ENCODE data around the gene MBD2. TPM values are rescaled to one million over a fixed set of nuclear protein-coding genes. Genes with fewer than 3 reads are reported as not detected.

Gene MBD2
- total and polyA plus RNA-seq, 2 of the 8 experiments (the other 6 are each of a cell fraction or from before 2014, with no cell fraction given): 36.2 to 52.7 TPM

- TF ChIP-seq, protein P1, sequence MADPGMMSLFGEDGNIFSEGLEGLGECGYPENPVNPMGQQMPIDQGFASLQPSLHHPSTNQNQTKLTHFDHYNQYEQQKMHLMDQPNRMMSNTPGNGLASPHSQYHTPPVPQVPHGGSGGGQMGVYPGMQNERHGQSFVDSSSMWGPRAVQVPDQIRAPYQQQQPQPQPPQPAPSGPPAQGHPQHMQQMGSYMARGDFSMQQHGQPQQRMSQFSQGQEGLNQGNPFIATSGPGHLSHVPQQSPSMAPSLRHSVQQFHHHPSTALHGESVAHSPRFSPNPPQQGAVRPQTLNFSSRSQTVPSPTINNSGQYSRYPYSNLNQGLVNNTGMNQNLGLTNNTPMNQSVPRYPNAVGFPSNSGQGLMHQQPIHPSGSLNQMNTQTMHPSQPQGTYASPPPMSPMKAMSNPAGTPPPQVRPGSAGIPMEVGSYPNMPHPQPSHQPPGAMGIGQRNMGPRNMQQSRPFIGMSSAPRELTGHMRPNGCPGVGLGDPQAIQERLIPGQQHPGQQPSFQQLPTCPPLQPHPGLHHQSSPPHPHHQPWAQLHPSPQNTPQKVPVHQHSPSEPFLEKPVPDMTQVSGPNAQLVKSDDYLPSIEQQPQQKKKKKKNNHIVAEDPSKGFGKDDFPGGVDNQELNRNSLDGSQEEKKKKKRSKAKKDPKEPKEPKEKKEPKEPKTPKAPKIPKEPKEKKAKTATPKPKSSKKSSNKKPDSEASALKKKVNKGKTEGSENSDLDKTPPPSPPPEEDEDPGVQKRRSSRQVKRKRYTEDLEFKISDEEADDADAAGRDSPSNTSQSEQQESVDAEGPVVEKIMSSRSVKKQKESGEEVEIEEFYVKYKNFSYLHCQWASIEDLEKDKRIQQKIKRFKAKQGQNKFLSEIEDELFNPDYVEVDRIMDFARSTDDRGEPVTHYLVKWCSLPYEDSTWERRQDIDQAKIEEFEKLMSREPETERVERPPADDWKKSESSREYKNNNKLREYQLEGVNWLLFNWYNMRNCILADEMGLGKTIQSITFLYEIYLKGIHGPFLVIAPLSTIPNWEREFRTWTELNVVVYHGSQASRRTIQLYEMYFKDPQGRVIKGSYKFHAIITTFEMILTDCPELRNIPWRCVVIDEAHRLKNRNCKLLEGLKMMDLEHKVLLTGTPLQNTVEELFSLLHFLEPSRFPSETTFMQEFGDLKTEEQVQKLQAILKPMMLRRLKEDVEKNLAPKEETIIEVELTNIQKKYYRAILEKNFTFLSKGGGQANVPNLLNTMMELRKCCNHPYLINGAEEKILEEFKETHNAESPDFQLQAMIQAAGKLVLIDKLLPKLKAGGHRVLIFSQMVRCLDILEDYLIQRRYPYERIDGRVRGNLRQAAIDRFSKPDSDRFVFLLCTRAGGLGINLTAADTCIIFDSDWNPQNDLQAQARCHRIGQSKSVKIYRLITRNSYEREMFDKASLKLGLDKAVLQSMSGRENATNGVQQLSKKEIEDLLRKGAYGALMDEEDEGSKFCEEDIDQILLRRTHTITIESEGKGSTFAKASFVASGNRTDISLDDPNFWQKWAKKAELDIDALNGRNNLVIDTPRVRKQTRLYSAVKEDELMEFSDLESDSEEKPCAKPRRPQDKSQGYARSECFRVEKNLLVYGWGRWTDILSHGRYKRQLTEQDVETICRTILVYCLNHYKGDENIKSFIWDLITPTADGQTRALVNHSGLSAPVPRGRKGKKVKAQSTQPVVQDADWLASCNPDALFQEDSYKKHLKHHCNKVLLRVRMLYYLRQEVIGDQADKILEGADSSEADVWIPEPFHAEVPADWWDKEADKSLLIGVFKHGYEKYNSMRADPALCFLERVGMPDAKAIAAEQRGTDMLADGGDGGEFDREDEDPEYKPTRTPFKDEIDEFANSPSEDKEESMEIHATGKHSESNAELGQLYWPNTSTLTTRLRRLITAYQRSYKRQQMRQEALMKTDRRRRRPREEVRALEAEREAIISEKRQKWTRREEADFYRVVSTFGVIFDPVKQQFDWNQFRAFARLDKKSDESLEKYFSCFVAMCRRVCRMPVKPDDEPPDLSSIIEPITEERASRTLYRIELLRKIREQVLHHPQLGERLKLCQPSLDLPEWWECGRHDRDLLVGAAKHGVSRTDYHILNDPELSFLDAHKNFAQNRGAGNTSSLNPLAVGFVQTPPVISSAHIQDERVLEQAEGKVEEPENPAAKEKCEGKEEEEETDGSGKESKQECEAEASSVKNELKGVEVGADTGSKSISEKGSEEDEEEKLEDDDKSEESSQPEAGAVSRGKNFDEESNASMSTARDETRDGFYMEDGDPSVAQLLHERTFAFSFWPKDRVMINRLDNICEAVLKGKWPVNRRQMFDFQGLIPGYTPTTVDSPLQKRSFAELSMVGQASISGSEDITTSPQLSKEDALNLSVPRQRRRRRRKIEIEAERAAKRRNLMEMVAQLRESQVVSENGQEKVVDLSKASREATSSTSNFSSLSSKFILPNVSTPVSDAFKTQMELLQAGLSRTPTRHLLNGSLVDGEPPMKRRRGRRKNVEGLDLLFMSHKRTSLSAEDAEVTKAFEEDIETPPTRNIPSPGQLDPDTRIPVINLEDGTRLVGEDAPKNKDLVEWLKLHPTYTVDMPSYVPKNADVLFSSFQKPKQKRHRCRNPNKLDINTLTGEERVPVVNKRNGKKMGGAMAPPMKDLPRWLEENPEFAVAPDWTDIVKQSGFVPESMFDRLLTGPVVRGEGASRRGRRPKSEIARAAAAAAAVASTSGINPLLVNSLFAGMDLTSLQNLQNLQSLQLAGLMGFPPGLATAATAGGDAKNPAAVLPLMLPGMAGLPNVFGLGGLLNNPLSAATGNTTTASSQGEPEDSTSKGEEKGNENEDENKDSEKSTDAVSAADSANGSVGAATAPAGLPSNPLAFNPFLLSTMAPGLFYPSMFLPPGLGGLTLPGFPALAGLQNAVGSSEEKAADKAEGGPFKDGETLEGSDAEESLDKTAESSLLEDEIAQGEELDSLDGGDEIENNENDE (IDR thresholded peaks at IDR 0.05; ENCODE audit: insufficient replicate concordance, low read length): no peak
- TF ChIP-seq, protein P2, sequence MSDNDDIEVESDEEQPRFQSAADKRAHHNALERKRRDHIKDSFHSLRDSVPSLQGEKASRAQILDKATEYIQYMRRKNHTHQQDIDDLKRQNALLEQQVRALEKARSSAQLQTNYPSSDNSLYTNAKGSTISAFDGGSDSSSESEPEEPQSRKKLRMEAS (IDR thresholded peaks at IDR 0.05): no peak
- no peak for TF ChIP-seq RAD21 (IDR thresholded peaks at IDR 0.05 in 1 of 2, conservative IDR thresholded peaks at IDR 0.05 in 1 of 2; ENCODE audit: low read depth in 2 of 2, low read length in 2 of 2)
- TF ChIP-seq ZNF274 (IDR thresholded peaks at IDR 0.05; ENCODE audit: borderline replicate concordance, extremely low read depth, low read length): no peak
- no peak for TF ChIP-seq SIX5 (IDR thresholded peaks at IDR 0.05; ENCODE audit: low read depth, low read length)
These were observed 51.2 kb downstream of the MBD2 start (continued) for GRCh38 chr18:54173250-54173649.

Measured in H1 (cell line).